SKM-1 treated with dmso at 0.1 percent for 144 hours (cell line): ENCODE results near the gene TPP2.

Source experiments
- DNase-seq: peaks from one replicate; lab custom pipeline; 2025; ENCODE audit not compliant: unreplicated experiment; lab: John Stamatoyannopoulos, UW

The TPP2 gene

GRCh38 chr13:102593466-102593865, 3.3 kb upstream of the TPP2 start:
- DNase-seq = no peak

- peak; percentile 19 for DNase-seq
Observed at GRCh38 chr13:102597029-102597961, 509 bp downstream of the TPP2 start.

GRCh38 chr13:102598061-102598460, 1.3 kb downstream of the TPP2 start:
- DNase-seq = no peak

- no peak for DNase-seq
Observed at GRCh38 chr13:102599426-102600012, 2.7 kb downstream of the TPP2 start.

GRCh38 chr13:102606537-102607309, 9.9 kb downstream of the TPP2 start:
- no peak for DNase-seq

- DNase-seq = no peak
Observed at GRCh38 chr13:102608974-102609373, 12.2 kb downstream of the TPP2 start.

- no peak for DNase-seq
Observed at GRCh38 chr13:102609696-102610095, 12.9 kb downstream of the TPP2 start.

GRCh38 chr13:102610296-102610895, 13.6 kb downstream of the TPP2 start:
- DNase-seq = no peak

- no peak for DNase-seq
Observed at GRCh38 chr13:102617697-102618350, 21.0 kb downstream of the TPP2 start.

GRCh38 chr13:102620516-102620915, 23.7 kb downstream of the TPP2 start:
- DNase-seq = no peak

GRCh38 chr13:102626928-102627327, 30.1 kb downstream of the TPP2 start:
- no peak for DNase-seq

GRCh38 chr13:102628559-102628958, 31.8 kb downstream of the TPP2 start:
- no peak for DNase-seq

GRCh38 chr13:102631198-102631597, 34.4 kb downstream of the TPP2 start:
- DNase-seq = no peak

- DNase-seq = no peak
Observed at GRCh38 chr13:102638741-102639140, 42.0 kb downstream of the TPP2 start.

GRCh38 chr13:102642029-102642428, 45.2 kb downstream of the TPP2 start:
- DNase-seq = no peak

- no peak for DNase-seq
Observed at GRCh38 chr13:102642475-102642874, 45.7 kb downstream of the TPP2 start.

GRCh38 chr13:102643656-102644055, 46.9 kb downstream of the TPP2 start:
- DNase-seq = no peak

GRCh38 chr13:102645701-102646100, 48.9 kb downstream of the TPP2 start:
- no peak for DNase-seq

- no peak for DNase-seq
Observed at GRCh38 chr13:102648046-102648445, 51.3 kb downstream of the TPP2 start.

GRCh38 chr13:102650444-102650843, 53.7 kb downstream of the TPP2 start:
- DNase-seq = no peak

GRCh38 chr13:102651392-102651791, 54.6 kb downstream of the TPP2 start:
- DNase-seq = no peak
